Stimulated activated CD4-positive, alpha-beta T cell treated with anti-CD3 and anti-CD28 coated beads, TNF-alpha, amount 100 ng/mL, for 48 hours (primary cell): Measurements from ENCODE around the gene MDM4.
"Not testable (repeated sequence)": the region's sequence is repeated elsewhere in the genome, so short reads cannot be mapped to it uniquely, and the experiment has no call there.

Experiments
- DNase-seq, 3 donors: peaks; one replicate each; pipeline ENCODE4 v3.0.0-alpha.2; 2020; ENCODE audit warnings: low read depth in 3 of 3

The MDM4 gene

GRCh38 chr1:204517382-204517781, 1.2 kb downstream of the MDM4 start:
- DNase-seq: not testable (repeated sequence)

DNA sequence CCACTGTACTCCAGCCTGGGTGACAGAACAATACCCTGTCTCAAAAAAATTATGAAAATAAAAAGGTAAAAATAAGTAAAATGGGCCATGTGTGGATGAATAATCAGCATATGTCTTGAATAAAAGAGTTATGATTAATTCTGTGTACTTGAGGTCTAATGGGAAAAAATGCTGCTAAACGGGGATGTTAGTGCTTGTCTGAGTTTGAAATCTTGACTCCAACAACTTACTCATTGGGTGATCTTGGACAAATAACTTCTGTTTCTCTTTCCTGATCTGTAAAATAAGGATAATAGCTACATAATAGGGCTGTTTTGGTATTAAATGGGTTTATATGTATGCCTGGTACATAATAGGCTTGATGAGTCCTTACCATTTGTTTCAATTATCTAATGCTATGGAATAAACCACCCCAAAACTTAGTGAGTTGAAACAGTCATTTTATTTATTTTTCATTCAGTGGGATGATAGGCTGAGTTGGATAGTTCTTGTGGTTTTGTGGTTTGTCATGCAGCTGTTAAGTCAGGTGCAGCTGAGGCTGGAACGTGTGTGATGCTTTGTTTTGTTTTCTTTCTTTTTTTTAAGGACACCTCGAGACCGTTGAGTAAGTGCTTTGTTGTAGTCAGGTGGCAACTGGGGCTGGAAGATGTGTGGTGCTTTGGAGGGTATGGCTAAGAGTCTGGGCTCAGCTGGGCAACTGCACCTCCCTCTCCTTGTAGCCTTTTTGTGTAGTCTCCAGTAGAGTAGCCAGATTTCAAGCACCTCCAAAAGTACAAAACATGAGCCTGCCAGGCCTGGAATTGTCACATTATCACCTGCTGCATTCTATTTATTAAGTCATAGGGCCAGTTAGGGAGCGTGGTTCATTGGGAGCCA, 4.9 kb downstream of the MDM4 start:
- no peak for DNase-seq

DNA sequence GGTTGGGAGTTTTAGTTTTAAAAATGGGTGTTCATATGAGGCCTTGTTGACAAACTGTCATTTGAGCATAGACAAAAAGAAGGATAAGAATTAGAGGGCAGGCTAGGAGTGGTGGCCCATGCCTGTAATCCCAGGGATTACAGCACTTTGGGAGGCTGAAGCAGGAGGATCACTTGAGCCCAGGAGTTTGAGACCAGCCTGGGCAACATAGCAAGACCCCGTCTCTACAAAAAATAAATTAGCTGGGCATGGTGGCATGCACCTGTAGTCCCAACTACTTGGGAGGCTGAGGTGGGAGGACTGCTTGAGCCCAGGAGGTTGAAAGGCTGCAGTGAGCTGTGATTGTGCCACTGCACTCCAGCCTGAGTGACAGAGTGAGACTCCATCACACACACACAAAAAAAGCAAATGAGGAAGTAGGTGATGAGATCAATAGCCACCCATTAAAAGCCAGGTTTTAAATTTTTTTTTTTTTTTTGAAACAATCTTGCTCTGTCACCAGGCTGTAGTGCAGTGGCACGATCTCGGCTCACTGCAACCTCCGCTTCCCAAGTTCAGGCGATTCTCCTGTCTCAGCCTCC, 5.8 kb downstream of the MDM4 start:
- not testable (repeated sequence) for DNase-seq

GRCh38 chr1:204523605-204524215, 7.5 kb downstream of the MDM4 start:
- DNase-seq: no peak

GRCh38 chr1:204524986-204525385, 8.8 kb downstream of the MDM4 start:
- DNase-seq: no peak

GRCh38 chr1:204528241-204528640, 12.0 kb downstream of the MDM4 start:
- DNase-seq: no peak

GRCh38 chr1:204528677-204529076, 12.5 kb downstream of the MDM4 start:
- DNase-seq: no peak

DNA sequence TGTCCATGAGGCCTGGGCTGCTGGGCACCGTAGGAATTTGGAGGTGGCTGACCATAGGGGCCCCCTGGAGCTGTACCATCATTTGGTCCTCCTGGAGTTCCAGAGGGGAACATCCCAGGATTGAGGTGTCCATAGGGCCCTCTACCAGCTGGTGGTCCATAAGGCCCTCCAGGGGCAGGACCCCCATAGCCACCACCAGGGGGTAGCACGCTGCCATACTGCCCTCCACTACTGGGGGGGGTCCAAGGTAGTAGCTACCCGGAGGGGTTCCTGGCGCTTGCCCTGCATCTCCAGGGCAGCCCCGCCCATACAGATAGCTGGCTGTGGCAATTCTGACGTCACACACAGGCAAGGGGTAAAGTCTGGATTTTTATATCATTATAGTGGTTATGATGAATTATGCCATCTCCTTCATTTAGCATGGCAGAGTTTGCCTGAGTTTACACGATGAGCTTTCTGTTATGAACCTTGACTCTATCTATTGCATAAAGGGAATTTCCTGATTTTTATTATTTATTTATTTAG, 13.2 kb downstream of the MDM4 start:
- no peak for DNase-seq

DNA sequence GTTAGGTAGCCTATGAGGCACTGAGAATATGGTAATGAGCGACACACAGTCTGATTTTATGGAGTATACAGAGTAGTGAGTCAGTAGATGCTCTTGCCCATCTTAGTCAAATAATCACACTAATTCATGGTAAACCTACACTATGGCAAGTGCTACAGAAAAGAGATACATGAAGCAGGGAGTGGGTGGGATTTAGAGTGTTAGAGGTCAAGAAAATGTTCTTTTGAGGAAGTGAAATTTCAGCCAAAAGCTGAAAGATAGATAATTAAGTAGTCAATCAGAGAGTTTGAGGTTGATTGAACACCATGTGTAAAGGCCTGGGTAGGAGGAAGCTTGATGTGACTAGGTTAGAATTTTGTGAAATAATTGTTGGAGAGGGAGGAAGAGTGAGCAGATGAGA, 14.7 kb downstream of the MDM4 start:
- no peak for DNase-seq

DNA sequence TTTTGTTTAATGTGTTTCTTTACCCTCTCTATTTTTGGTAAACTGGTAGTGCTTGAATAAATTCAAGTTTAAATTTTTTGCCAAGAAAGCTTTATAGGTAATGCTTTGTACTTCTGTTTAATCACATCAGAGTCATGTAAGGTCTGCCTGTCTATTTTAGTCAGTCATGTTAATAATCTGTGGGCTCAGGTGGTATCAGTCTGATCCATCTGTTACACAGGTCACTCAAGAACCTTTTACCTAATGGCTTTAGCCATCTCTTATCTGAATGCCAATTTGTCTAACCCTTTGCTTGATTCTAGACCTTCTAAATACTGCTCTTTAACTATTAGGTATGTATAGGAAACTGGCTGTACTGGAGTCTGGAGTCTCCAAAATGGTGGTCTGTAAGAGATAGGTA, 16.6 kb downstream of the MDM4 start:
- DNase-seq: no peak

- DNase-seq: no peak
These were observed 25.4 kb downstream of the MDM4 start for GRCh38 chr1:204541626-204542025.

DNA sequence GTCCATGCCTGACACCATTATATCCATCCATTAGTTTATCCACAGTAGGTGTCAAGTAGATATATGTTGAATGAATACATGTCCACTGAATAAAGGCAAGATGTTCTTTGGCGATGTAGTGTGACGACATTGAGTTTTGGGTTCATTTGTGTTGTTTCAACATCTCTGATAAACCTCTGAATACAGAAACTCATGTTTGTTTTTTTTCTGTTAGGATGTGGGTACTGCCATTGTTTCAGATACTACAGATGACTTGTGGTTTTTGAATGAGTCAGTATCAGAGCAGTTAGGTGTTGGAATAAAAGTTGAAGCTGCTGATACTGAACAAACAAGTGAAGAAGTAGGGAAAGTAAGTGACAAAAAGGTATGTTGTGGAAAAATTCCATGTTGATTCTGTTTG, 28.1 kb downstream of the MDM4 start:
- DNase-seq: no peak

- DNase-seq: no peak
These were observed 29.0 kb downstream of the MDM4 start for GRCh38 chr1:204545202-204545601.

GRCh38 chr1:204545881-204546280, 29.7 kb downstream of the MDM4 start:
- DNase-seq: no peak

DNA sequence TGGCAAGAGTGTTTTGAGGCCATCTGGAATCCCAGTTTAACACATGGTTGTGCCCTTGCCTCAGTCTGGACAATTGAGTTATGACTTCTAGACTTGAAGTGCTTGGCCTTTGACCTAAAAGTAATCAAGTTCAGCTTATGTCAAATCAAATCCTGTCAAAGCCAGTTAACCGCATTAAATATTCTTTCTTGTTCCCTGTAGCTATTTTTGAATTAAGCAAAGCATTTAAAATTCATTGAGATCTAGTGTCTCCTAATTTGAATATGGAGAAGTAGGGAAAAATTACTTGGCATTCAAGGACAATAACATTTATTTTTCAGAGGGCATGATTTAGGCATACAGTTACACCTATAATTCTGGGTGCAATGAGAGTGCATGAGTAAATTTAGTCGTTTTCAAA, 32.1 kb downstream of the MDM4 start:
- DNase-seq: no peak

GRCh38 chr1:204549313-204549712, 33.1 kb downstream of the MDM4 start:
- no peak for DNase-seq

DNA sequence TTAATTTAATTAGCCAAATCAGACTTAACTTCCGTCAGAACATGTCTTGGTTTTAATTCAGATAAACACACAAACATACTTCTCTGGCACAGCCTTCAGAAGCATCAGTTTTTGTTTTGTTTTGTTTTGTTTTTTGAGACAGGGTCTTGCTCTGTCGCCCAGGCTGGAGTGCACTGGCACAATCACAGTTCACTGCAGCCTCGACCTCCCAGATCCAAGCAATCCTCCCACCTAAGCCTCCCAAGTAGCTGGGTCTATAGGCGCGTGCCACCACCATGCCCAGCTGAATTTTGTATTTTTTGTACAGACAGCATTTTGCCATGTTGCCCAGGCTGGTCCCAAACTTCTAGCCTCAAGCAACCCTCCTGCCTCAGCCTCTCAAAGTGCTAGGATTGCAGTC, 34.7 kb downstream of the MDM4 start:
- DNase-seq: no peak

GRCh38 chr1:204556458-204557052, 40.3 kb downstream of the MDM4 start:
- DNase-seq: no peak

- no peak for DNase-seq
These were observed 42.3 kb downstream of the MDM4 start for GRCh38 chr1:204558467-204558866.

- not testable (repeated sequence) for DNase-seq
These were observed 43.8 kb downstream of the MDM4 start for GRCh38 chr1:204560002-204560401.

DNA sequence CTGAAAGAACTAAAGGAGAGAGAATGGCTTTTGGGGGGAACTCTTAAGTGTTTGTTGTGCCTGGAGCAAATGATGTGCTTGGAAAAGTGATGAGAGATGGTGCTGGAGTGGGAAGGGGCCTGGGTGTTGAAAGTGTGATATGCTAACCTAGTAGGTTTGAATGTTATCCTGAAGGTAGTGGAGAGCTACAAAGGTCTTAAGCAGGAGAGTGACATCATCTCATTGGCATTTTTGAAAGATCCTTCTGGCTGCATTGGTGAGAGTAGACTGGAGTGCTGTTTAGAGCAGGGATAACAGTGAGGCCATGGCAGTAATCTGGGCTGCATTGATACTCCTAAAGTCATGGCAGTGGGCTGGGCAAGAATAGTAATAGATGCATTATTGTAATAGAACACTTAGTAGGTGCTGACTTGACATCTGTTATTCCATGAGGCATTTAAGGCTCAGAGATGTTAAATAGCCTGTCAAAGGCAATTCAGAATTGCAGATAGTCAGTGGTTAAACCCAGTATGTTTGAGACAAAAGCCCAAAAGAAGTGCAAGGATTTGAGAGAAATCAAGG, 44.5 kb downstream of the MDM4 start:
- no peak for DNase-seq
